GM23338 (cell line): ENCODE results near the gene LYZL1. TPM values are rescaled to one million over a fixed set of nuclear protein-coding genes. Genes with fewer than 3 reads are reported as not detected.

Experiments used
- ATAC-seq: fragments of 200-7000 bp; cut with Tn5 transposase; 3 replicates; pipeline ENCODE4 v1.9.1; 2020
- DNase-seq: peaks from one replicate; pipeline ENCODE4 v3.0.0-alpha.2; 2015; ENCODE audit warnings: low spot score
- H2AFZ ChIP-seq: fragments of 200-600 bp; sonication (generic); 2 replicates; pipeline ENCODE4 v1.8.0; 2016; ENCODE audit warnings: antibody characterized with exemption, mild to moderate bottlenecking, moderate library complexity
- H3F3A ChIP-seq: fragments of 200-600 bp; sonication (generic); replicated peaks from 2 replicates; pipeline ENCODE4 v1.8.0; 2017; ENCODE audit warnings: antibody characterized with exemption, mixed run types, low read depth
- H3K27ac ChIP-seq: fragments of 200-600 bp; sonication (generic); 2 replicates; pipeline ENCODE4 v1.6.1; 2016; ENCODE audit warnings: low read depth
- H3K27me3 ChIP-seq: fragments of 200-600 bp; sonication (generic); 2 replicates; pipeline ENCODE4 v1.8.0; 2016; ENCODE audit warnings: mild to moderate bottlenecking, mixed run types, moderate library complexity; ENCODE audit not compliant: insufficient read depth
- H3K36me3 ChIP-seq: fragments of 200-600 bp; sonication (generic); 2 replicates; pipeline ENCODE4 v1.8.0; 2016; ENCODE audit warnings: mild to moderate bottlenecking; ENCODE audit not compliant: insufficient read depth
- H3K4me1 ChIP-seq: fragments of 200-600 bp; sonication (generic); 2 replicates; pipeline ENCODE4 v1.8.0; 2016; ENCODE audit warnings: mild to moderate bottlenecking, moderate library complexity; ENCODE audit not compliant: insufficient read depth
- H3K4me2 ChIP-seq: fragments of 200-600 bp; sonication (generic); 2 replicates; pipeline ENCODE4 v1.7.1; 2017; ENCODE audit warnings: mixed run types
- H3K4me3 ChIP-seq: fragments of 200-600 bp; sonication (generic); 2 replicates; pipeline ENCODE4 v1.6.1; 2016; ENCODE audit warnings: mixed run types
- H3K79me2 ChIP-seq: fragments of 200-600 bp; sonication (generic); replicated peaks from 2 replicates; pipeline ENCODE4 v1.8.0; 2017; ENCODE audit warnings: mild to moderate bottlenecking; ENCODE audit not compliant: insufficient read depth
- H3K9me2 ChIP-seq: fragments of 200-600 bp; sonication (generic); 2 replicates; pipeline ENCODE4 v1.8.0; 2017; ENCODE audit not compliant: insufficient read depth
- H4K20me1 ChIP-seq: fragments of 200-600 bp; sonication (generic); replicated peaks from 2 replicates; pipeline ENCODE4 v1.8.0; 2017; ENCODE audit warnings: mild to moderate bottlenecking; ENCODE audit not compliant: insufficient read depth
- H3K27ac Mint-ChIP-seq: 2 replicates; pipeline ENCODE4 v1.8.0; 2020; ENCODE audit warnings: inconsistent platforms, mild to moderate bottlenecking, moderate library complexity, mixed read lengths
- H3K27me3 Mint-ChIP-seq: 3 replicates; pipeline ENCODE4 v1.8.0; 2022; ENCODE audit warnings: low read depth, mild to moderate bottlenecking, moderate library complexity, mixed read lengths, inconsistent platforms; ENCODE audit not compliant: insufficient read depth, poor library complexity
- H3K36me3 Mint-ChIP-seq: 3 replicates; pipeline ENCODE4 v1.8.0; 2021; ENCODE audit warnings: low read depth, mild to moderate bottlenecking, inconsistent platforms, moderate library complexity, mixed read lengths
- H3K4me1 Mint-ChIP-seq: 3 replicates; pipeline ENCODE4 v1.8.0; 2020; ENCODE audit warnings: mild to moderate bottlenecking, inconsistent platforms, mixed read lengths
- H3K4me3 Mint-ChIP-seq: 3 replicates; pipeline ENCODE4 v1.8.0; 2021; ENCODE audit warnings: moderate library complexity, mild to moderate bottlenecking, inconsistent platforms, mixed read lengths
- H3K9me3 Mint-ChIP-seq: 3 replicates; pipeline ENCODE4 v1.8.0; 2020; ENCODE audit warnings: moderate library complexity, mild to moderate bottlenecking, inconsistent platforms, mixed read lengths
- CREB1 ChIP-seq: fragments of 250-450 bp; sonication (Bioruptor Pico); IDR thresholded peaks from 2 replicates; pipeline ENCODE4 v1.5.0; 2020; ENCODE audit warnings: low read depth, mild to moderate bottlenecking, moderate library complexity
- CTCF ChIP-seq, 2 experiments: fragments of 200-600 bp in 1 of 2; sonication (generic) in 1 of 2; conservative IDR thresholded peaks; 2 replicates each; pipeline versions ENCODE4 v1.5.1 to v1.6.1; 2016 to 2017; ENCODE audit warnings: antibody characterized with exemption in 2 of 2, low read depth in 2 of 2, mild to moderate bottlenecking in 2 of 2, moderate library complexity in 1 of 2
- JUNB ChIP-seq: IDR thresholded peaks from one replicate; pipeline ENCODE4 v1.6.1; 2016; ENCODE audit warnings: antibody characterized with exemption; ENCODE audit not compliant: unreplicated experiment
- POLR2AphosphoS5 ChIP-seq: IDR thresholded peaks from 2 replicates; pipeline ENCODE4 v1.6.1; 2016; ENCODE audit warnings: antibody characterized with exemption, low read depth
- REST ChIP-seq: IDR thresholded peaks from one replicate; pipeline ENCODE4 v1.6.1; 2018; ENCODE audit warnings: antibody characterized with exemption; ENCODE audit not compliant: unreplicated experiment
- STAT1 ChIP-seq: IDR thresholded peaks from one replicate; pipeline ENCODE4 v1.6.1; 2016; ENCODE audit warnings: antibody characterized with exemption; ENCODE audit not compliant: unreplicated experiment
- ZNF462 ChIP-seq: fragments of 250-450 bp; sonication (Bioruptor Pico); IDR thresholded peaks from 2 replicates; pipeline ENCODE4 v1.5.0; 2020; ENCODE audit warnings: mild to moderate bottlenecking, moderate library complexity
- polyA plus RNA-seq: library from polyadenylated mRNA; unstranded; fragments of >200 nt; fragmentation: Nextera tagmentation; extraction: Ambion mirVana; gene quantifications from 2 replicates; pipeline ENCODE4 v1.2.1, GENCODE V29; 2016
- total RNA-seq: library from RNA; depleted of rRNA; stranded (reverse); fragments of >200 nt; shearing (Covaris generic); gene quantifications from 2 replicates; pipeline ENCODE4 v1.2.3, GENCODE V29; 2014

The LYZL1 gene
- total and polyA plus RNA-seq, 2 experiments from 2014 or later: not detected

GRCh38 chr10:29353887-29354561, 65.2 kb downstream of the LYZL1 start:
- H3K4me2 ChIP-seq: no peak overlapping the region
- no peak overlapping the region for H2AFZ ChIP-seq
- H3K4me3 ChIP-seq: no peak overlapping the region
- H3K4me1 ChIP-seq: no peaks in the 10 kb centered on the region
- no peaks in the 10 kb centered on the region for H3F3A ChIP-seq
- no peaks in the 10 kb centered on the region for H3K27me3 ChIP-seq
- H4K20me1 ChIP-seq: no peaks in the 10 kb centered on the region
- no peaks in the 10 kb centered on the region for H3K36me3 ChIP-seq
- H3K79me2 ChIP-seq: no peaks in the 10 kb centered on the region
- H3K4me3 Mint-ChIP-seq: no peak overlapping the region
- TF ChIP-seq CREB1 (CRISPR knock-in tag) (no peak), JUNB (no peak), POLR2AphosphoS5 (no peak), CTCF (conservative IDR thresholded peaks at IDR 0.05; ENCODE audit: low read depth in 2 of 2) (no peak), STAT1 (no peak), ZNF462 (CRISPR knock-in tag) (no peak), REST (no peak)
- H3K27ac ChIP-seq: no peak overlapping the region
- peaks cover 4% of the 10 kb centered on the region; the same call in 1 of the 2 replicates for H3K9me2 ChIP-seq
- H3K4me1 Mint-ChIP-seq: no peaks in the 10 kb centered on the region
- DNase-seq (no peak), ATAC-seq (no peak)
- H3K27ac Mint-ChIP-seq: no peak overlapping the region
- H3K27me3 Mint-ChIP-seq: peaks cover 4% of the 10 kb centered on the region
- H3K9me3 Mint-ChIP-seq: no peaks in the 10 kb centered on the region; the same call in 2 of the 3 replicates
- H3K36me3 Mint-ChIP-seq: no peaks in the 10 kb centered on the region
